ENCODE results near the gene STYXL2.

GRCh38 chr1:167114725-167115124 is 20.9 kb downstream of the STYXL2 start:
- TF ChIP-seq, protein P1, sequence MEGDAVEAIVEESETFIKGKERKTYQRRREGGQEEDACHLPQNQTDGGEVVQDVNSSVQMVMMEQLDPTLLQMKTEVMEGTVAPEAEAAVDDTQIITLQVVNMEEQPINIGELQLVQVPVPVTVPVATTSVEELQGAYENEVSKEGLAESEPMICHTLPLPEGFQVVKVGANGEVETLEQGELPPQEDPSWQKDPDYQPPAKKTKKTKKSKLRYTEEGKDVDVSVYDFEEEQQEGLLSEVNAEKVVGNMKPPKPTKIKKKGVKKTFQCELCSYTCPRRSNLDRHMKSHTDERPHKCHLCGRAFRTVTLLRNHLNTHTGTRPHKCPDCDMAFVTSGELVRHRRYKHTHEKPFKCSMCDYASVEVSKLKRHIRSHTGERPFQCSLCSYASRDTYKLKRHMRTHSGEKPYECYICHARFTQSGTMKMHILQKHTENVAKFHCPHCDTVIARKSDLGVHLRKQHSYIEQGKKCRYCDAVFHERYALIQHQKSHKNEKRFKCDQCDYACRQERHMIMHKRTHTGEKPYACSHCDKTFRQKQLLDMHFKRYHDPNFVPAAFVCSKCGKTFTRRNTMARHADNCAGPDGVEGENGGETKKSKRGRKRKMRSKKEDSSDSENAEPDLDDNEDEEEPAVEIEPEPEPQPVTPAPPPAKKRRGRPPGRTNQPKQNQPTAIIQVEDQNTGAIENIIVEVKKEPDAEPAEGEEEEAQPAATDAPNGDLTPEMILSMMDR (IDR thresholded peaks at IDR 0.05) = no peak
- no peak for TF ChIP-seq POLR2A (IDR thresholded peaks at IDR 0.05)
